IMR-90 (cell line): ENCODE results near the gene ADAMTS6. TPM values are rescaled to one million over a fixed set of nuclear protein-coding genes. Genes with fewer than 3 reads are reported as not detected.

ENCODE experiments used
- ATAC-seq: fragments of 200-7000 bp; cut with Tn5 transposase; 2 replicates; pipeline ENCODE4 v1.9.1; 2020; ENCODE audit warnings: low read depth, mild to moderate bottlenecking, moderate library complexity
- BruUV-seq: library from RNA; stranded (reverse); fragments of 400-500 nt; replicated peaks from 2 replicates; lab custom pipeline; 2021; lab: Mats Ljungman, UMichigan
- CTCF ChIA-PET: fragments of 300-600 bp; formaldehyde crosslinking; extraction: SDS; loops from one replicate; lab custom pipeline; 2021; ENCODE audit warnings: antibody characterized with exemption; lab: Yijun Ruan, JAX
- POLR2A ChIA-PET: fragments of 300-600 bp; sonication (Branson Sonifier 250); formaldehyde crosslinking; loops from one replicate; lab custom pipeline; 2022; ENCODE audit warnings: antibody characterized with exemption; ENCODE audit not compliant: unreplicated experiment; lab: Charles Lee
- DNase-seq: peaks from one replicate; pipeline ENCODE4 v3.0.0; 2013
- H2AFZ ChIP-seq: replicated peaks from 2 replicates; pipeline ENCODE3; 2013; ENCODE audit warnings: low read length, mild to moderate bottlenecking; ENCODE audit not compliant: poor library complexity
- H2AK5ac ChIP-seq: 2 replicates; pipeline ENCODE4 v1.6.1; 2013; ENCODE audit warnings: low read depth, low read length, inconsistent platforms
- H2AK9ac ChIP-seq: replicated peaks from 2 replicates; pipeline ENCODE3; 2013; ENCODE audit warnings: mild to moderate bottlenecking, low read depth, low read length, moderate library complexity; ENCODE audit not compliant: poor library complexity
- H2BK120ac ChIP-seq: 2 replicates; pipeline ENCODE4 v1.6.1; 2013; ENCODE audit warnings: low read depth, low read length, inconsistent platforms
- H2BK15ac ChIP-seq: 3 replicates; pipeline ENCODE4 v1.6.1; 2013; ENCODE audit warnings: low read depth, low read length, inconsistent platforms
- H2BK20ac ChIP-seq: 2 replicates; pipeline ENCODE4 v1.6.1; 2013; ENCODE audit warnings: low read depth, mild to moderate bottlenecking, inconsistent platforms, low read length, moderate library complexity
- H2BK5ac ChIP-seq: 2 replicates; pipeline ENCODE4 v1.6.1; 2013; ENCODE audit warnings: mild to moderate bottlenecking, low read depth, low read length, inconsistent platforms; ENCODE audit not compliant: poor library complexity, severe bottlenecking
- H3K14ac ChIP-seq: replicated peaks from 2 replicates; pipeline ENCODE4 v1.6.1; 2013; ENCODE audit warnings: low read depth, low read length, inconsistent platforms
- H3K18ac ChIP-seq: 2 replicates; pipeline ENCODE4 v1.6.1; 2013; ENCODE audit warnings: low read depth, low read length, control low read depth
- H3K23ac ChIP-seq: 2 replicates; pipeline ENCODE4 v1.6.1; 2013; ENCODE audit warnings: low read depth, low read length, inconsistent platforms
- H3K27ac ChIP-seq: 2 replicates; pipeline ENCODE4 v1.5.1; 2013; ENCODE audit warnings: mild to moderate bottlenecking, control low read depth, low read length; ENCODE audit not compliant: insufficient read depth
- H3K27me3 ChIP-seq: 2 replicates; pipeline ENCODE4 v1.6.1; 2013; ENCODE audit warnings: low read length; ENCODE audit not compliant: control insufficient read depth, insufficient read depth
- H3K36me3 ChIP-seq: 2 replicates; pipeline ENCODE4 v1.6.1; 2013; ENCODE audit warnings: low read length, mixed read lengths; ENCODE audit not compliant: control insufficient read depth, insufficient read depth
- H3K4ac ChIP-seq: 2 replicates; pipeline ENCODE4 v1.6.1; 2013; ENCODE audit warnings: low read depth, low read length, inconsistent platforms
- H3K4me1 ChIP-seq: 2 replicates; pipeline ENCODE4 v1.6.1; 2013; ENCODE audit warnings: low read length, mixed read lengths; ENCODE audit not compliant: control insufficient read depth, insufficient read depth
- H3K4me2 ChIP-seq: 2 replicates; pipeline ENCODE4 v1.6.1; 2013; ENCODE audit warnings: low read depth, mild to moderate bottlenecking, control low read depth, low read length, moderate library complexity
- H3K4me3 ChIP-seq: 2 replicates; pipeline ENCODE4 v1.5.1; 2013; ENCODE audit warnings: low read depth, mild to moderate bottlenecking, control low read depth, low read length, moderate library complexity; ENCODE audit not compliant: insufficient read depth
- H3K56ac ChIP-seq: 2 replicates; pipeline ENCODE4 v1.6.1; 2013; ENCODE audit warnings: low read length, inconsistent platforms; ENCODE audit not compliant: insufficient read depth; ENCODE audit errors: extremely low read depth
- H3K79me1 ChIP-seq, 2 experiments: 2 replicates each; pipeline ENCODE4 v1.6.1; 2013; ENCODE audit warnings: low read length in 2 of 2, inconsistent platforms in 1 of 2, low read depth in 1 of 2
- H3K9ac ChIP-seq: 2 replicates; pipeline ENCODE4 v1.6.1; 2013; ENCODE audit warnings: low read depth, low read length, control low read depth
- H3K9me1 ChIP-seq: 2 replicates; pipeline ENCODE4 v1.6.1; 2013; ENCODE audit warnings: low read length, inconsistent platforms; ENCODE audit not compliant: insufficient read depth
- H3K9me3 ChIP-seq: 2 replicates; pipeline ENCODE4 v1.6.1; 2013; ENCODE audit warnings: low read length; ENCODE audit not compliant: control insufficient read depth, insufficient read depth
- H4K20me1 ChIP-seq: 2 replicates; pipeline ENCODE4 v1.6.1; 2013; ENCODE audit warnings: low read length, inconsistent platforms; ENCODE audit not compliant: insufficient read depth
- H4K5ac ChIP-seq: 2 replicates; pipeline ENCODE4 v1.6.1; 2013; ENCODE audit warnings: mild to moderate bottlenecking, low read depth, low read length, control low read depth
- H4K8ac ChIP-seq, 2 experiments: 2 replicates each; pipeline ENCODE4 v1.6.1; 2013; ENCODE audit warnings: low read depth in 2 of 2, low read length in 2 of 2, control low read depth in 1 of 2, inconsistent platforms in 1 of 2
- H4K91ac ChIP-seq: 2 replicates; pipeline ENCODE4 v1.6.1; 2013; ENCODE audit warnings: low read depth, low read length, inconsistent platforms; ENCODE audit not compliant: insufficient read depth
- CEBPB ChIP-seq: IDR thresholded peaks from 2 replicates; pipeline ENCODE4 v1.6.1; 2012; ENCODE audit warnings: low read depth, low read length, improper control_type of control experiment
- CHD1 ChIP-seq: IDR thresholded peaks from 2 replicates; pipeline ENCODE4 v1.6.1; 2012; ENCODE audit warnings: low read depth, low read length, improper control_type of control experiment
- ELK1 ChIP-seq: fragments of 150-350 bp; IDR thresholded peaks from 2 replicates; pipeline ENCODE4 v1.6.1; 2016; ENCODE audit warnings: low read depth, mild to moderate bottlenecking, low read length, moderate library complexity, borderline replicate concordance
- FOS ChIP-seq: fragments of 150-350 bp; IDR thresholded peaks from 2 replicates; pipeline ENCODE4 v1.6.1; 2016; ENCODE audit warnings: low read depth, low read length
- MAZ ChIP-seq: IDR thresholded peaks from 2 replicates; pipeline ENCODE4 v1.6.1; 2012; ENCODE audit warnings: low read depth, mild to moderate bottlenecking, low read length, improper control_type of control experiment, moderate library complexity, borderline replicate concordance
- MXI1 ChIP-seq: IDR thresholded peaks from 2 replicates; pipeline ENCODE4 v1.6.1; 2012; ENCODE audit warnings: low read depth, mild to moderate bottlenecking, low read length, moderate library complexity, borderline replicate concordance
- NFE2L2 ChIP-seq: fragments of 150-350 bp; IDR thresholded peaks from 2 replicates; pipeline ENCODE4 v1.6.1; 2016; ENCODE audit warnings: low read depth, mild to moderate bottlenecking, low read length
- RAD21 ChIP-seq: IDR thresholded peaks from 2 replicates; pipeline ENCODE4 v1.6.1; 2012; ENCODE audit warnings: low read length, improper control_type of control experiment
- RFX5 ChIP-seq: IDR thresholded peaks from 2 replicates; pipeline ENCODE4 v1.8.0; 2012; ENCODE audit warnings: low read depth, mild to moderate bottlenecking, low read length, moderate library complexity
- SMC3 ChIP-seq: fragments of 150-350 bp; IDR thresholded peaks from 2 replicates; pipeline ENCODE4 v1.6.1; 2016; ENCODE audit warnings: low read depth, mild to moderate bottlenecking, antibody characterized with exemption, low read length, moderate library complexity
- WGBS, 2 experiments: methylation state at CpG; one replicate each; pipeline versions ENCODE4 v1.1.5 to v1.1.7; 2013; ENCODE audit warnings: missing lambda C conversion rate in 2 of 2; ENCODE audit not compliant: insufficient read length in 1 of 2; ENCODE audit errors: extremely low coverage in 2 of 2; 5-methylcytosine and 5-hydroxymethylcytosine counted together
- dilution Hi-C: fragments of 300-500 bp; cut with HindIII; formaldehyde crosslinking; loops from one replicate; pipeline ENCODE4 v1.14.3; 2018; ENCODE audit warnings: low sequenced_read_pairs; ENCODE audit not compliant: unreplicated experiment
- in situ Hi-C: fragments of 300-500 bp; cut with MboI; formaldehyde crosslinking; loops from 3 replicates; pipeline ENCODE4 v1.14.3; 2019; ENCODE audit warnings: low sequenced_read_pairs, inconsistent platforms, mixed read lengths
- intact Hi-C: fragments of 100-400 bp; cut with micrococcal nuclease; formaldehyde crosslinking; loops from 2 replicates; pipeline ENCODE4 v1.10.0; 2022
- polyA plus RNA-seq, 3 experiments: library from polyadenylated mRNA; depleted of rRNA; stranded (reverse); fragments of >200 nt; gene quantifications; 2 replicates each; pipeline ENCODE4 v1.2.3, GENCODE V29; 2012; ENCODE audit warnings: low replicate concordance in 1 of 3
- total RNA-seq: library from RNA; depleted of rRNA; stranded (reverse); fragments of >200 nt; gene quantifications from 2 replicates; pipeline ENCODE4 v1.2.3, GENCODE V29; 2012
- TF ChIP-seq, protein P1 (sequence below): conservative IDR thresholded peaks from 2 replicates; pipeline ENCODE4 v1.5.1; 2012; ENCODE audit warnings: mild to moderate bottlenecking, low read depth, low read length, improper control_type of control experiment

Gene ADAMTS6
- total and polyA plus RNA-seq, 2 of the 4 experiments (the other 2 are of a cell fraction): 23.9 to 173 TPM

DNA sequence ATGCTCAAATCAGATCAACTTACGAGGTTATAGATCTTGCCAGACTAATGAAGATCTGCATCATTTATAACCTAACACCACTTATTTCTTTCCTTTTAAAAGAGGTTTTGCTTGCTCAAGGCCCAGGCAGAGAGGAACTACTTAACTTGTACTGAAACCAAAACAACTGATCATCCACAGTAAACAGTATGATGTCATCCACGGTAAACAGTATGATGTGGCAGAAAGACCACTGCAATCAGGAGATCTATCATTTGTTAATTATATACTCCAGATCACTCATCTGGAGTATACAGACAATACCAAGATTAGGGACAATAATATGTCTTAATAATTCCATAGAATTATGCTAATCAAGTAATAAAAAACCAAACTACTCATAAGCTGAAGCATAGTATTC is 116.8 kb downstream of the ADAMTS6 start:
- in situ Hi-C loops: no loop called here

More for the DNA sequence above, 116.8 kb downstream of the ADAMTS6 start:
- no TSS peak for BruUV-seq
- dilution Hi-C loops: no loop called here
- CTCF ChIA-PET: no interaction called here
- Histone ChIP-seq H3K18ac (no peak overlapping the region), H2AFZ (no peak overlapping the region), H3K9me1 (0 out of 2 replicates have a peak, but pooled peaks cover 2% of the 10 kb centered on the region), H3K4me3 (no peak overlapping the region), H3K27me3 (no peaks in the 10 kb centered on the region), H3K4me2 (no peak overlapping the region), H2BK20ac (no peak overlapping the region), H3K9me3 (no peaks in the 10 kb centered on the region), H2BK120ac (no peak overlapping the region), H3K56ac (no peak overlapping the region), H3K27ac (no peak overlapping the region), H3K23ac (no peak overlapping the region), H4K91ac (no peak overlapping the region), H3K36me3 (peaks cover 4% of the 10 kb centered on the region; the same call in 1 of the 2 replicates), H4K5ac (no peak overlapping the region), H3K9ac (no peak overlapping the region), H4K20me1 (no peaks in the 10 kb centered on the region), H2AK5ac (no peak overlapping the region; the same call in 1 of the 2 replicates), H4K8ac (peak overlapping the region in 1 of 2 experiments; percentile 9; a peak in 1 of 4 replicates), H3K4me1 (no peaks in the 10 kb centered on the region), H3K79me1 (peaks cover 12 to 23% of the 10 kb centered on the region in 2 experiments; a peak in 3 of 4 replicates), H2BK5ac (peak overlapping the region; percentile 58), H2AK9ac (no peak overlapping the region), H2BK15ac (no peak overlapping the region), H3K14ac (no peak overlapping the region; the same call in 1 of the 2 replicates), H3K4ac (no peak overlapping the region)
- no CpG with 5 or more reads among the region's 2 CpGs for WGBS, 2 experiments
- POLR2A ChIA-PET: no interaction called here
- ATAC-seq: peak; percentile 27
- intact Hi-C loops: no loop called here
- peak; percentile 36 for DNase-seq
- TF ChIP-seq FOS (no peak), CEBPB (no peak), RAD21 (no peak), SMC3 (no peak), RFX5 (no peak), MAZ (no peak), NFE2L2 (no peak), CHD1 (no peak), ELK1 (no peak), MXI1 (no peak)
- TF ChIP-seq, protein P1, sequence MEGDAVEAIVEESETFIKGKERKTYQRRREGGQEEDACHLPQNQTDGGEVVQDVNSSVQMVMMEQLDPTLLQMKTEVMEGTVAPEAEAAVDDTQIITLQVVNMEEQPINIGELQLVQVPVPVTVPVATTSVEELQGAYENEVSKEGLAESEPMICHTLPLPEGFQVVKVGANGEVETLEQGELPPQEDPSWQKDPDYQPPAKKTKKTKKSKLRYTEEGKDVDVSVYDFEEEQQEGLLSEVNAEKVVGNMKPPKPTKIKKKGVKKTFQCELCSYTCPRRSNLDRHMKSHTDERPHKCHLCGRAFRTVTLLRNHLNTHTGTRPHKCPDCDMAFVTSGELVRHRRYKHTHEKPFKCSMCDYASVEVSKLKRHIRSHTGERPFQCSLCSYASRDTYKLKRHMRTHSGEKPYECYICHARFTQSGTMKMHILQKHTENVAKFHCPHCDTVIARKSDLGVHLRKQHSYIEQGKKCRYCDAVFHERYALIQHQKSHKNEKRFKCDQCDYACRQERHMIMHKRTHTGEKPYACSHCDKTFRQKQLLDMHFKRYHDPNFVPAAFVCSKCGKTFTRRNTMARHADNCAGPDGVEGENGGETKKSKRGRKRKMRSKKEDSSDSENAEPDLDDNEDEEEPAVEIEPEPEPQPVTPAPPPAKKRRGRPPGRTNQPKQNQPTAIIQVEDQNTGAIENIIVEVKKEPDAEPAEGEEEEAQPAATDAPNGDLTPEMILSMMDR: no peak
